ENCODE measurements around the gene LRP3. TPM values are rescaled to one million over a fixed set of nuclear protein-coding genes. Genes with fewer than 3 reads are reported as not detected.

LRP3 gene
- polyA plus RNA-seq, 3 donors: 1.4 to 11.9 (median 4.1) TPM

- Mint-ChIP-seq H3K27me3 (ENCODE audit: low read depth in 3 of 3) (peaks cover 0 to 2% (median under 1%) of the 10 kb centered on the region in 3 donors), H3K4me1 (peaks cover 22% of the 10 kb centered on the region), H3K36me3 (no peaks in the 10 kb centered on the region), H3K4me3 (no peak overlapping the region), H3K9me3 (no peaks in the 10 kb centered on the region), H3K27ac (peak overlapping the region in 1 of 7 donors; percentile 53)
- H3K4me1 ChIP-seq (ENCODE audit: control insufficient read depth in 1 of 2, insufficient read depth in 2 of 2, low read length in 2 of 2): peaks cover 12 to 59% of the 10 kb centered on the region in 2 donors
- no peak overlapping the region for H3K27ac ChIP-seq (ENCODE audit: low read depth in 1 of 2, low read length in 2 of 2)
- H3K4me2 ChIP-seq (replicated peaks; ENCODE audit: extremely low read depth, low read length, poor library complexity, severe bottlenecking): no peak overlapping the region
- 56% methylated on average over 3 of the region's 5 CpGs for WGBS (ENCODE audit: insufficient coverage)
- DNase-seq: peak in 1 of 3 donors; percentile 16
- no peak overlapping the region for H3K9ac ChIP-seq (ENCODE audit: insufficient read depth, low read length, poor library complexity, severe bottlenecking)
- no peaks in the 10 kb centered on the region for H4K20me1 ChIP-seq (ENCODE audit: insufficient read depth, low read length)
- H3K36me3 ChIP-seq (replicated peaks in 1 of 2; ENCODE audit: control insufficient read depth in 1 of 2, insufficient read depth in 2 of 2, low read length in 2 of 2): no peaks in the 10 kb centered on the region
- no peak overlapping the region for H3K4me3 ChIP-seq (replicated peaks in 1 of 3; ENCODE audit: low read depth in 2 of 3, low read length in 3 of 3)
- no peak overlapping the region for H2AFZ ChIP-seq (ENCODE audit: insufficient read depth, low read depth, low read length, poor library complexity, severe bottlenecking)
- no peaks in the 10 kb centered on the region for H3K27me3 ChIP-seq (ENCODE audit: control insufficient read depth in 2 of 2, insufficient read depth in 2 of 2, low read length in 2 of 2)
- intact Hi-C loops (cut with micrococcal nuclease): no loop called here
- H3K9me3 ChIP-seq (replicated peaks in 1 of 2; ENCODE audit: control insufficient read depth in 1 of 2, insufficient read depth in 1 of 2, low read length in 2 of 2): no peaks in the 10 kb centered on the region
- TF ChIP-seq, protein P1, sequence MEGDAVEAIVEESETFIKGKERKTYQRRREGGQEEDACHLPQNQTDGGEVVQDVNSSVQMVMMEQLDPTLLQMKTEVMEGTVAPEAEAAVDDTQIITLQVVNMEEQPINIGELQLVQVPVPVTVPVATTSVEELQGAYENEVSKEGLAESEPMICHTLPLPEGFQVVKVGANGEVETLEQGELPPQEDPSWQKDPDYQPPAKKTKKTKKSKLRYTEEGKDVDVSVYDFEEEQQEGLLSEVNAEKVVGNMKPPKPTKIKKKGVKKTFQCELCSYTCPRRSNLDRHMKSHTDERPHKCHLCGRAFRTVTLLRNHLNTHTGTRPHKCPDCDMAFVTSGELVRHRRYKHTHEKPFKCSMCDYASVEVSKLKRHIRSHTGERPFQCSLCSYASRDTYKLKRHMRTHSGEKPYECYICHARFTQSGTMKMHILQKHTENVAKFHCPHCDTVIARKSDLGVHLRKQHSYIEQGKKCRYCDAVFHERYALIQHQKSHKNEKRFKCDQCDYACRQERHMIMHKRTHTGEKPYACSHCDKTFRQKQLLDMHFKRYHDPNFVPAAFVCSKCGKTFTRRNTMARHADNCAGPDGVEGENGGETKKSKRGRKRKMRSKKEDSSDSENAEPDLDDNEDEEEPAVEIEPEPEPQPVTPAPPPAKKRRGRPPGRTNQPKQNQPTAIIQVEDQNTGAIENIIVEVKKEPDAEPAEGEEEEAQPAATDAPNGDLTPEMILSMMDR (IDR thresholded peaks at IDR 0.05): no peak
- H3K79me2 ChIP-seq (ENCODE audit: insufficient read depth, low read length): no peaks in the 10 kb centered on the region
These were observed 37.8 kb upstream of the LRP3 start for GRCh38 chr19:33156334-33156733.

DNA sequence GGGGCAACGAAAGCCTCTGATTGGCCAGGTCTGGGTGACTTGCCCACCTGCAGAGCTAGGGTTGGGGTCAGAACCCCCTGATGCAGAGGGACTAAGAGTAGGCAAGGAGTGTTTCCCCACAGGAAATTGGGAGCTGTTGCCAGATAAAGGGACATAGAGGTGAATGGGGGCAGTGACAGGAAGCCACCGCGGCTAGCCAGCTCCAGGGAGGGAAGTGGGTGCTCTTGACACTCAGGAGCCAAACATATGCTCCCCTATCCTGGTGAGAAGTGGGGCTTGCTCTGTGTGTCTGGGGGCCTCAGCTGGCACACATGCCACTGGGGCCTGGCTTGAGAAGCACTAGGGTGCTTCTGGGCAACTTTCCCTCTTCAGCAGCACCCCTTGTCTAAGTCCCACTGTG is 36.2 kb upstream of the LRP3 start:
- 26% methylated on average over 3 of the region's 3 CpGs for WGBS (ENCODE audit: insufficient coverage)
- peaks cover 26% of the 10 kb centered on the region for H3K4me1 Mint-ChIP-seq
- Histone ChIP-seq H3K4me1 (ENCODE audit: control insufficient read depth in 1 of 2, insufficient read depth in 2 of 2, low read length in 2 of 2) (peaks cover 12 to 54% of the 10 kb centered on the region in 2 donors), H3K27me3 (ENCODE audit: control insufficient read depth in 2 of 2, insufficient read depth in 2 of 2, low read length in 2 of 2) (no peaks in the 10 kb centered on the region), H3K36me3 (replicated peaks in 1 of 2; ENCODE audit: control insufficient read depth in 1 of 2, insufficient read depth in 2 of 2, low read length in 2 of 2) (no peaks in the 10 kb centered on the region), H2AFZ (ENCODE audit: insufficient read depth, low read depth, low read length, poor library complexity, severe bottlenecking) (peak overlapping the region; percentile 41), H4K20me1 (ENCODE audit: insufficient read depth, low read length) (no peaks in the 10 kb centered on the region), H3K79me2 (ENCODE audit: insufficient read depth, low read length) (no peaks in the 10 kb centered on the region), H3K4me2 (replicated peaks; ENCODE audit: extremely low read depth, low read length, poor library complexity, severe bottlenecking) (no peak overlapping the region), H3K4me3 (replicated peaks in 1 of 3; ENCODE audit: low read depth in 2 of 3, low read length in 3 of 3) (no peak overlapping the region), H3K27ac (ENCODE audit: low read depth in 1 of 2, low read length in 2 of 2) (no peak overlapping the region), H3K9me3 (replicated peaks in 1 of 2; ENCODE audit: control insufficient read depth in 1 of 2, insufficient read depth in 1 of 2, low read length in 2 of 2) (no peaks in the 10 kb centered on the region), H3K9ac (ENCODE audit: insufficient read depth, low read length, poor library complexity, severe bottlenecking) (no peak overlapping the region)
- peaks cover 0 to 2% (median 2%) of the 10 kb centered on the region in 3 donors for H3K27me3 Mint-ChIP-seq (ENCODE audit: low read depth in 3 of 3)
- no peak overlapping the region for H3K4me3 Mint-ChIP-seq
- no peak overlapping the region for H3K27ac Mint-ChIP-seq
- H3K36me3 Mint-ChIP-seq: no peaks in the 10 kb centered on the region
- intact Hi-C loops (cut with micrococcal nuclease): no loop called here
- TF ChIP-seq, protein P1 (IDR thresholded peaks at IDR 0.05): no peak
- peak in 1 of 3 donors; percentile 9 for DNase-seq
- no peaks in the 10 kb centered on the region for H3K9me3 Mint-ChIP-seq

All from CD14-positive monocyte (primary cell).